LHCN-M2 (cell line): ENCODE results near the gene UNC93B1. TPM values are rescaled to one million over a fixed set of nuclear protein-coding genes. Genes with fewer than 3 reads are reported as not detected.
"Not testable (repeated sequence)": the region's sequence is repeated elsewhere in the genome, so short reads cannot be mapped to it uniquely, and the experiment has no call there.

Source experiments
- DNase-seq: peaks from one replicate; pipeline ENCODE4 v3.0.0-alpha.2; 2012; ENCODE audit warnings: low read depth
- total RNA-seq: library from RNA; depleted of rRNA; stranded (reverse); fragments of >200 nt; gene quantifications from 2 replicates; pipeline ENCODE4 v1.2.3, GENCODE V29; 2014; rRNA removed

The UNC93B1 gene
- total RNA-seq, 1 experiment from 2014 or later, result 21.9 TPM

DNA sequence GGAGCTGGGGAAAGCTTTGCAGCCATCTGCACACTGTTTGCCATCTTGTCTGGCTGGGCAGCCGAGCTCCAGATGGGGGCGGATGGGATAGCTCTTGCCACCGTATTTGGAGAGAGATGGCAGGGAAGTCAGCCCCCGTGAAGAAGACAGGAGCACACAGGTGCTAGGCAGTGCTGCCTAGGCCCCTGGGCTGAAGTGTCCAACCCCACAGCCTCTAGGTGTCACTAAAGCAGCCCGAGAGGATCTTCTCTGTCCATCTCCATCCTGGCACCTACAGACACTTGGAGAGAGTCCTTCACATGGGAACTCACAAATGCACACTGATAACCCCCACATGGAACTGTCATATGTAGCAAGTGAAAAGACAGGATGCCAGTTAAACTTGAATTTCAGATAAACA lies 60.5 kb downstream of the UNC93B1 start:
- not testable (repeated sequence) for DNase-seq

Other genes starting within 250 kb of the UNC93B1 start
- gene ALDH3B1, start 6.2 kb upstream of the UNC93B1 start, total RNA-seq, result 59.0 and 60.2 TPM in 2 replicates
- gene NDUFS8, start 26.6 kb upstream of the UNC93B1 start, total RNA-seq, result 171 and 215 TPM in 2 replicates
- 71.2 and 75.2 TPM in 2 replicates for gene TCIRG1, start 34.9 kb upstream of the UNC93B1 start, total RNA-seq
- 6.0 and 10.4 TPM in 2 replicates for gene CHKA, start 117.3 kb upstream of the UNC93B1 start, total RNA-seq
- gene KMT5B, start 209.2 kb upstream of the UNC93B1 start, total RNA-seq, result 13.0 and 19.0 TPM in 2 replicates